GM19395 (cell line): ENCODE measurements around the gene KLHL7.

ENCODE experiments used
- ATAC-seq: cut with Tn5 transposase; IDR thresholded peaks from one replicate; pipeline ENCODE4 v1.9.1; 2021; ENCODE audit warnings: mild to moderate bottlenecking, moderate library complexity; ENCODE audit not compliant: unreplicated experiment

Gene KLHL7

GRCh38 chr7:23105644-23106056, at the start of gene KLHL7:
KLHL7 (plus strand) TSS chr7:23105785; CDS start chr7:23106027, 242 bp downstream.
- peak; percentile 92 for ATAC-seq

DNA sequence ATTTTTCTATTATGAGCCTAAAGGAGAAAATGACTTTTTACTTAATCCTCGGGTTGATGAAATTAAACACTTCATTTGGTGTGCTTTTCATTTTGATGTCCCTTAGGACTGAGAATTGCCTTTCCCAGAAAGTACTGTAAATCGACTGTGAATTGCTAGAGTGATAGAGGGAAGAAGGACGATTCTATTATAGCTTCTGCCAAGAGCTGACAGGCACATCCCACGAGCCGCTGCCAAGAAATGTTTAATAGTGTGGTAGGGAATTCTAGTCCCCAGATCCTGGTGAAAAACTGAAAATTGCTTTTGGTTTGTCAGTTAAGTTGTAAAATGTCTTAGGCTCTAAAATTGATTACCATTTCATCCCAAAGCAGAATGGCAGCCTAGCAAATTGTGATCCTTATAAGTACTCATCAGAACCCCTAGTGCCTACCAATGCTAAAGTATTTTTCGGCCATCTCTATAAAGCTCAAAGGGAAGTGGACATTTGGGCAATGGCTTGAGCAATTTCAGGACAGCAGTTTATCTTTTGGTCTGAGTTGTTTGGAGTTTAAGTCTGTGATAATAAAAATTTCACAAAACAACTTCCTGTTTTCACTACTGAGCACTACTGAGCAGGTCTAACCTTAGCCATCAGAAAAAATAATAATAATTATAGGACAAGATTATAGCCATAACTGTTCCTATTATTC, 47.0 kb upstream of the KLHL7 start:
- ATAC-seq = no peak

GRCh38 chr7:23061327-23061726, 44.3 kb upstream of the KLHL7 start:
- no peak for ATAC-seq

DNA sequence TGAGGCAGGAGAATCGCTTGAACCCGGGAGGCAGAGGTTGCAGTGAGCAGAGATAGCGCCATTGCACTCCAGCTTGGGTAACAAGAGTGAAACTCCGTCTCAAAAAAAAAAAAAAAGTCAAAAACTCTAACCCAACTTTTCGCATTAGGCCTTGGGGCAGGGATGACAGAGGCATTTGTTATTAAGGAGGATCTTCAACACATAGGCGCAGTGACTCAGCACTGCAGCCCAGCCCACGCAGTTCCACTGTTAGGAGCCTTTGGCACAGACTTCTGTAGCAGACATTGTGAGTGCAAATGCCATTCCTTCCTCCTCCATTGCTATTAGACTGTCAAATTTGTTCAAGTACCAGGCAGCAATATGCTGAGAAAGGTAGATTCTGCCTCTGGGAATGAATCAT, 43.1 kb upstream of the KLHL7 start:
- ATAC-seq = no peak

- ATAC-seq = no peak
These were observed 39.6 kb upstream of the KLHL7 start for GRCh38 chr7:23065974-23066373.

DNA sequence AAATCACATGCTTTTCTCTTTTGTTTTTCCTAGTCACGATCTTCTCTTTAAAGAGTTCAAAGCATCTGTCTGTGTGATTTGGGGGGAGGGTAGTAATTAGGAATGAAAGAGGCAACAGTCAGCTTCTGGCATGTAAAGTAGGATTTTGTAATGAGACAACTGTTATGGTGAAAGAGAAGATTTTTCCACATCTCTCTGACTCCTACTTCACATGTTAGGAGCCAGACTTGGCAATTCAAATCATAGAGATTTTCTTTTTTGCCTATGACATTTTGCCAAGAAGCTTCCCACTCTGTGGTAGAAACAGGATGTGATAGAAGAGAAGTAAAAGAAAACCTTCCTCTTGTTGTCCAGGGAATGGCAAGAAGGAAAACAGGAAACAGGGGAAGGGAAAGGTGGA, 38.3 kb upstream of the KLHL7 start:
- ATAC-seq = no peak

DNA sequence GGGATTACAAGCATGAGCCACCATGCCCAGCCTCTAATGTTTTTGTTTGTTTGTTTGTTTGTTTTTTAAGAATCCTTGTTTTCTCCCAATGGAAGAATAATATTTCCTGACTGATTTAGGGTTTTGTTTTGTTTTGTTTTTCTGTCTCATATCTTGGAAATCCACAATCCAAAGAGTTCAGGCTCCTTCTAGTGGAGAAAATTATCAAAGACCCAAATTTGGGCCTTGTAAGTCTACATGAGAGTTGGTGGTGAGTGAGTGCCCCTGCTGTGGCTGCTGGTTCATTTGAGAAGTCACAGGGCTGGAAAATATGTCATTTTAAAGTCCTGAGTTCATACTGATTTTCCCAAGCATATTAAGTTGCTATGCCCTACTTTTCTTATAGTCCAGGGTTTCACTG, 33.5 kb upstream of the KLHL7 start:
- no peak for ATAC-seq

- ATAC-seq = no peak
These were observed 32.7 kb upstream of the KLHL7 start for GRCh38 chr7:23072922-23073321.

DNA sequence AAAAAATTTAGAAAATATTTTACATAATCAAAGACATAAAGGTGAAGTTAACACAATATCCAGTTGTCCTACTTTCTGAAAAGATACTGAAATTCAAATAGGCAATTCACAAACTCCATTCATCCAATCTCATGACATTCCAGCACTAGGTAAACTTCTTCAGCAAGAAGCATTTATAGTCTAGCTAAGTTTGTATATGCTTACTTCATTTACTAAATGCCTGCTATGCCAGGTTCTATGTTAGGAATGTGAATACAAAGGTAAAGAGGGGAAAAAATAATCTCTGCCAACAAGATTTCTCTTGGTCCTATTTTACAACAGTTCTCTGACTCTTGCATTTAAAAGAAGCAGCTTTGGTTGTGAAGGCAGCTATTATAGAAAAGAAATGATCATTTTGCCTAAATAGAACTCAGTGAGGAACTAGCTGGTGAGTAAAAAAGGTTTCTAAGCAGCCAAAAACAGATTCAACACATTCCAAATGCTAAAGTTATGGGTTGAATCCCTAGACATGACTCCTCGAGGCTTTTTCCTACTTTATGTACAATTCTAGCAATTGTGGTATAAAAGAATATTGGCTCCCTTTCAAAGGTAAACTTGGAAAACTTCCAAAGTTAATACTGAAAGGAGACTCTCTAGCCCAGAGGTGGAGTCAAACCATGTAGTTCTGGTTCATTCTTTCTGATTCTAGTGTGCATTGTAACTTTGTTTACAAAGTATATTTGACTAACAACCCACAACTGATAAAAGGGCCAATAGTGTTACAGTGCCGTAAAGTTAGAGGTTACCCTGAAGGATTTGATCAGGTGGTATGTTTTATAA, 30.9 kb upstream of the KLHL7 start:
- ATAC-seq = no peak

DNA sequence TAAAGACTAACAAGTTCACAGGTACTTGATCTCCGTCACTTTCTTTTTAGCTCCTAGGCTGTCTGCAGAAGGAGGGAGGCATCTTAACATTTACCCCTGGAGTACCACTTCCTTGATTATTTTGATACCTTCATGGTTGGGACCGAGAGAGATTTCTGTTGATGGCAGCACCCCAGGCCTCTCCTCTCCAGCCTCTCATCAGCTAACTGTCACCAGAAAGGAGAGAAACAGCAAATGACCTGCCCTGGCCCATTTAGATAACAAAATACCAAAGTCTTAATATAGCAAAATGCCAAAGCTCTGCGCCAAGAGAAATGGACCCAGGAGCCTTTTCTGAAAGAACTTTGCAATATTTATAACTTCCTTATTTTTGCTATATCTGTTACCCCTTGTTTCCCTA, 30.0 kb upstream of the KLHL7 start:
- no peak for ATAC-seq

DNA sequence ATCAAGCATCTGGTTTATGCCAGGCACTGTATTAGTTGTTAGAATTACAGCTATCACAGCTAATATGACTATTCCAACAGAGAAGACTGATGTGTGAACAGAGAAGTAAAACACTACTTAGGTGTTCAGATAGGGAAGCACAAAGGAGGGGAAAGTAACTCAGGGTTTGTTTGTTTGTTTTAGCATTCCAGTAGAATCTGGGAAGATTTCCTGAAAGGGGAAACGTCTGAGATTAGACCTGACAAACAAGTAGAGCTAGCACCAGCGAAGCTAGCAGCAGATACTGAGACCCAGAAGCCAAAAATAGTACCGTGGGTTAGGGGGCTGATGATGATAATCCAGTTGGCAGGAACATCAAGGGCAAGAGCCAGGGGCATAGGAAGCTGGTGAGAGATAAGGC, 28.8 kb upstream of the KLHL7 start:
- ATAC-seq = no peak

DNA sequence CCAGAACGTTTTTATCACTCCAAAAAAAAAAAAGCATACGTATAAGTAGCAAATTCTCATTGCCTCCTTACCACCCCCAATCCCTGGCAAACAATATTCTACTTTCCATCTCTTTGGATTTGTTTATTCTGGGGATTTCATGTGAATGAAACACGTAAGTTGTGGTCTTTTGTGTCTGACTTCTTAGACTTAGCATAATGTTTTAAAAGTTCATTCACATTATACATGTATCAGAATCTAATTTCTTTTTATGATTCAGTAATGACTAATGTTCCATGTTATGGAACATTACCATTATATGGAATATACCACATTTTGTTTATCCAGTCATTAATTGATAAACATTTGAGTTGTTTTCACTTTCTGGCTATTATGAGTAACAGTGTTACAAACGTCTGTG, 12.5 kb upstream of the KLHL7 start:
- ATAC-seq = no peak

GRCh38 chr7:23093546-23093945, 12.0 kb upstream of the KLHL7 start:
- ATAC-seq = no peak

DNA sequence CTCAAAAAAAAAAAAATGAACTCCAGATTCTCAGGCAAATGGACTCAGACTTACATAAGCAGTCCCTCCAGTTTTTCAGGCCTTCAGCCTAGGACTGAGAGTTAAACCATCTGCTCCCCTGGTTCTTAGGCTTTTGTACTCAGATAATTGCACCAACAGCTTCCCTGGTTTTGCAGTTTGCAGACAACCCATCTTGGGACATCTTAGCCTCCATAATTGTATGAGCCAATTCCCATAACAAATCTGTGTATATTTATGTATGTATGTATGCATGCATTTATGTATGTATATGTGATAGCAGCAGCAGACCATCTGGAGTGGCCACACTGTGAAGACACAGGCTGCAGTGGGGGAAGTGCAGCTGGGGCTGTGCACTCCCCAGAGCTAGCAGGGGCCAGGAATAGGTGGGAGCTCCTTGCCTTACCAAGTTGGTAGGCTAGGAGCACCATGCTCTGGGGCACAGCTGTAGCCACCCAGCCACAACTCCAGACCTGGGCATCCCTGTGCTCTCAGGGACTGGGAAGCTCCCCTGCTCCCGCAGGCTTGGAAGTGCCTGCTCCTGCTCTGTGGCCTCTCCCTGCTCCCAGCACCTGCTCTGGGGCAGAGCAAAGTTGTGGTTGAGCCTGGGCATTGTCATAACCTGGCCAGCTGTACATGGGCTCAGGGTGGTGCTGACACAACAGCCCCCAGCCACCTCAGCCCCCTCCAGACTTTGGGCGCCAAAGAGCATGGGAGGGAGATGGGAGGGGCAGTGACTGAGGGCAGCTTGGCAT, 8.9 kb upstream of the KLHL7 start:
- ATAC-seq = no peak

DNA sequence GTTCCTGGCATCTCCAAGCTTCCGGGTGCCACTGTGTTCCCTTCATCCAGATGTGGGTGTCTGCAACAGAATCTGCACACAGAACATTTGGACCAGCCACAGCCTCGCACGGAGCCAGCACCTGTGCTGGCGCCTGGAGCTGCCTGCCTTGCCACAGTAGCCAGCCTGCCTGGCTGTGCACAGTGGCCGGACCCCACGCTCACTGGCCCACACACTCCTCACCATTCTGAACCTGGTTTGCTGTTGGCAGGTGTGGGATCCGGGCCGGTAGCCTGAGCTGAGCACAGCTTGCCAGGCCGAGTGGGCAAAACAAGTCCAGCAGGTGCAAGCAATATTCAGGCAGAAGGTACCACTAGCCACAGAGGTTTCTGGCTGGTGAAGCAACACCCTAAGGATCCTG, 7.6 kb upstream of the KLHL7 start:
- no peak for ATAC-seq

DNA sequence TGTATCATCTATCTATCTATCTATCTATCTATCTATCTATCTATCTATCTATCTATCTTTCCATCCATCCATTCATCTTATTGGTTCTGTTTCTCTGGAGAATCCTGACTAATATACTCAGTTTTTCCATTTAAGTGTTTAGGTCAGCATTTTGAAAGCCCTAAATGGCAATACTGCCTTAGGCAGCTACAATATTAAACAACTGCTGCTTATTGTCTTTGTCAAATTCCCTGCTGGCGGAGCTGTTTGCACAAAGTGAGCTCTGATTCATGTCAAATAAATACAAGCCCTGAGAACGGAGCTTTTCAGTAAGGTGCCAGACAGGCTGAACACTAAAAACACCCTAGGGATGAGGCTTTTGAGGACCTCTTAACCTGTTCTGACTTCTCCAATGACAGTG, 7.1 kb upstream of the KLHL7 start:
- ATAC-seq = no peak

DNA sequence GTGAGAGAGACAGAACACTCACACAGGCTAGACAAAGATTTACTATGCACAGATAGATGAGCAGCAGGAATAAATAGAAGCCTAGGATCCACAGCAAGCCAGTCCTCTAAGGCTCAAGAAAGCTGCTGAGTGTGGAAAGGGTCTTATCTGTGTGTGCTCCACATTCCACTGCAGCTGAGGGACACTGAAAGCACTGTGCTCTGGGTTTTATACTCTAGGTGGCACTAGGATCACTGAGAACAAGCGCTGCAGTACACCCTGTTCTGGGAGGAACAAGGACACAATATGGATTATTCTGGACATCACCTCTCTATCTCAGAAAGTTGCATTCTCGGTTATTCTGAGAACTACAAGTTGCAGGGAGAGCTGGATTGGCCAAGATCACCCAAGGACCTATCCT, 4.9 kb upstream of the KLHL7 start:
- no peak for ATAC-seq

DNA sequence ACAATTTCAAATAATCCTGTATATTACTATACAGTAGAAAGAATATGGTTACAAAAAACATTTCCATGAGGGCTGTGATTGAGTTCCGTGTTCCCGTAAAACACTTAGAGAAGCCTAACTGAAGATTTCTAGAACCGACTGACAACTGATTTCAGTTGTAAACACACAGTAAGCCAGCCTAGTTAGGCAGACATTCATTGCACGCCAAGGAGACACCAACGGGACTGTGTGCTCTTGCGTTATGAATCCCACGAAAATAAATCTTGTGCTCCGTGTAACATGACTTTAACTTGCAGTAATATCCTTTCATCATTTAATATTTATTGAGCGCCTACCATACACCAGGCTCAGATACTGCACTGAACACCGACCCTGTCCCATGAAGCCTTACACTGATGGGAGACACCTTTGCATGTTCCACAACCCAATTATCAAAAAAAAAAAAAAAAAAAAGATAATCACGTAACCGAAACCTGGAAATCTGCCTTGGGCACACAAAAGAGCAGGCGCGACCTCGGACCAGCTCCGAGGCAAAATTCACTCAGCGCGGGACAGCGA, 420 bp upstream of the KLHL7 start:
- peak; percentile 40 for ATAC-seq

- ATAC-seq = peak; percentile 46
These were observed 655 bp downstream of the KLHL7 start for GRCh38 chr7:23106057-23106822.

DNA sequence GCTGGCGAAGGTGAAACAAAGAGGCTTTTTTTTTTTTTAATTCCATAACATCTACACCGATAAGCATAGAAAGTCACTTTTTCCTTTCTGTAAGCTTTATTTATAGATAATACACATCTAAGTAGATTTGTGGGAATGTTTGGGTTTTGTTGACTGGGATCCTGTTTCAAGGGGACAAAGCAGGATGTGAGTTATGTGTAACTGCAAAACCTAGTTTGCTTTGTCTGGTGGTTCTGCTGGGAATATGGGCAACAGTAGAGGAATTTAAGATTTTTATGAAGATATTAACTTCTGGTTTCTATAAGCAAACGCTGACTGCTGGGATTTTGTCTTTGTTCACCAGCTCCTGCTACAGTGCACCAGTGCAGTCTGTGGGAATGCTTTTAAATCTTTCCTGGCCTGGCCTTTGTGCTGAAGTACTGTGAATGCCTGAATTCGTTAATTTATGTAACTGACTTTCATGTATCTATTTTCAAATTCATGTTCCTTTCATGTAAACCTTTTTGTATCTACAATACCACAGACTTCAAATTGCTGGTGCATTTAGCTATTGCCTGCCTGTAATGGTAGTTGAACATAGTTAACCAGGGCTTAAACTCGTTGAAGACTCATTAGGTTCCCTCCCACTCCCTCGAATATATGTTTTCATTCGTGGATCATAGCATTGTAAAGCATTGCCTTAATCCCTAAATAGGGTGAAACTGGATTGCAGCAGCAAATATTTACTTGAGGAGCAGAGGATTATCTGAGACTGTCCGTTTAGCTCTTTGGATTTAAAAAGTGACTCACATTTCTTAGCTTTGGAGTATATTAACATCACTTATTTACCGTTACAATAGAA, 1.5 kb downstream of the KLHL7 start:
- ATAC-seq = no peak
